Naive thymus-derived CD8-positive, alpha-beta T cell (primary cell): ENCODE results near the gene RPL28. TPM values are rescaled to one million over a fixed set of nuclear protein-coding genes. Genes with fewer than 3 reads are reported as not detected.
A peak's percentile ranks its signal among the peaks of the same experiment; 100 is the strongest.
"Not testable (repeated sequence)": the region's sequence is repeated elsewhere in the genome, so short reads cannot be mapped to it uniquely, and the experiment has no call there.

Source experiments
- ATAC-seq, 2 donors: fragments of 150-1000 bp; cut with Tn5 transposase in 1 of 2; sonication (Bioruptor Pico), chemical (Tn5 transposase) in 1 of 2; 1 replicate in 1 of 2; 2 replicates in 1 of 2; pipeline ENCODE4 v1.10.0; 2021; ENCODE audit warnings: mild to moderate bottlenecking in 2 of 2, moderate library complexity in 2 of 2
- POLR2A ChIA-PET: fragments of 350-600 bp; sonication (Branson Sonifier 250); formaldehyde crosslinking; loops from one replicate; lab custom pipeline; 2021; ENCODE audit warnings: antibody characterized with exemption; lab: Charles Lee
- DNase-seq, 10 donors: peaks; one replicate each; pipeline versions ENCODE4 v3.0.0 to v3.0.0-alpha.2; 2020 to 2022
- H3K27ac Mint-ChIP-seq, 10 donors: one replicate each; pipeline ENCODE4 v1.8.0; 2020 to 2022; ENCODE audit warnings: mild to moderate bottlenecking in 10 of 10, mixed read lengths in 10 of 10, moderate library complexity in 4 of 10, inconsistent platforms in 1 of 10
- H3K27me3 Mint-ChIP-seq, 5 donors: one replicate each; pipeline ENCODE4 v1.8.0; 2021 to 2022; ENCODE audit warnings: mixed read lengths in 5 of 5
- H3K36me3 Mint-ChIP-seq, 3 donors: one replicate each; pipeline ENCODE4 v1.8.0; 2020 to 2022; ENCODE audit warnings: mixed read lengths in 3 of 3, mild to moderate bottlenecking in 2 of 3, inconsistent platforms in 1 of 3
- H3K4me1 Mint-ChIP-seq, 4 donors: one replicate each; pipeline ENCODE4 v1.8.0; 2021 to 2022; ENCODE audit warnings: mixed read lengths in 4 of 4
- H3K4me3 Mint-ChIP-seq, 10 donors: one replicate each; pipeline ENCODE4 v1.8.0; 2020 to 2022; ENCODE audit warnings: mild to moderate bottlenecking in 10 of 10, mixed read lengths in 10 of 10, moderate library complexity in 6 of 10, inconsistent platforms in 1 of 10
- H3K9me3 Mint-ChIP-seq, 9 donors: one replicate each; pipeline ENCODE4 v1.8.0; 2020 to 2022; ENCODE audit warnings: mixed read lengths in 9 of 9, mild to moderate bottlenecking in 3 of 9, inconsistent platforms in 1 of 9, moderate library complexity in 1 of 9
- polyA plus RNA-seq, 3 donors: library from polyadenylated mRNA; unstranded; fragments of 300-500 nt; fragmentation: Illumina TruSeq; gene quantifications; one replicate each; pipeline ENCODE4 v1.2.3, GENCODE V29; 2021
- total RNA-seq, 8 experiments: library from RNA in 2 of 8; stranded (reverse) in 2 of 8; gene quantifications; one replicate each; pipeline ENCODE4 v1.2.3 and lab custom pipeline; 2021 to 2026

Gene RPL28
- total and polyA plus RNA-seq, 5 experiments from 2014 or later, result 559 to 2,995 (median 1,017) TPM

DNA sequence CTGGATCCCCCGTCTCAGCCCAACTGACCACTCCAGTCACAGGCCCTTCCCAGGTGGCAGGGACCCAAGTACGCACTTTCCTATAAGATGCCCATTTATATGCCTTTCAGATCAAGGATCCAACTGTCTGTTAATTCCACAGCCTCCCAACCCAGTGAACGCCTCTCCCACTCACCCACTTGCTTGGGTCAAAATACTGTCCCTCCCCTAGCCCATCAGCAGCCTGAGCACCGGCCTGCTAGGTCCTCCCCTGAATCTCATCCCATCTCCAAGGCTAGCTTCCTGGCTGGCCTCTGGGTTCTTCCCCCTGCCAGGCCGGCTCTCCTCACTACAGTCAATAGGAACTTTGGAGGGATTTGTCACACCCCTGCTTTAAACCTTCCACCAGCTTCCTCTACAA is 19.9 kb downstream of the RPL28 start:
- Mint-ChIP-seq H3K27ac (peak overlapping the region in 8 of 10 donors; percentile 29 to 100 (median 58)), H3K27me3 (peaks cover 0 to 3% (median 0%) of the 10 kb centered on the region in 5 donors), H3K4me3 (peak overlapping the region in 9 of 10 donors; percentile 45 to 98 (median 77)), H3K9me3 (peaks cover 0 to 12% (median 0%) of the 10 kb centered on the region in 9 donors), H3K36me3 (peaks cover 7 to 45% (median 20%) of the 10 kb centered on the region in 3 donors), H3K4me1 (peaks cover 20 to 39% (median 30%) of the 10 kb centered on the region in 4 donors)
- DNase-seq (no peak), ATAC-seq (no peak)
- POLR2A ChIA-PET, result interaction anchor here (0.6 to 10.0 kb wide), 5 partner anchors 17 to 138 kb away, joined by 3 to 181 read pairs (median 6); partner anchors contain the start of genes KMT5C, RPL28 and TMEM238

GRCh38 chr19:55406091-55406825 is 20.5 kb downstream of the RPL28 start:
- POLR2A ChIA-PET, result interaction anchor here (0.6 to 10.0 kb wide), 6 partner anchors 13 to 289 kb away, joined by 3 to 181 read pairs (median 8); partner anchors contain the start of genes KMT5C, PPP1R12C, RPL28 and TMEM238
- H3K4me3 Mint-ChIP-seq, result peak overlapping the region; percentile 57 to 98 (median 77)
- H3K27ac Mint-ChIP-seq, result peak overlapping the region; percentile 56 to 100 (median 82)
- ATAC-seq (no peak), DNase-seq (no peak)
- peaks cover 0 to 3% (median 0%) of the 10 kb centered on the region in 5 donors for H3K27me3 Mint-ChIP-seq
- peaks cover 7 to 40% (median 20%) of the 10 kb centered on the region in 3 donors for H3K36me3 Mint-ChIP-seq
- H3K4me1 Mint-ChIP-seq, result peaks cover 20 to 39% (median 30%) of the 10 kb centered on the region in 4 donors
- H3K9me3 Mint-ChIP-seq, result peaks cover 0 to 12% (median 0%) of the 10 kb centered on the region in 9 donors

DNA sequence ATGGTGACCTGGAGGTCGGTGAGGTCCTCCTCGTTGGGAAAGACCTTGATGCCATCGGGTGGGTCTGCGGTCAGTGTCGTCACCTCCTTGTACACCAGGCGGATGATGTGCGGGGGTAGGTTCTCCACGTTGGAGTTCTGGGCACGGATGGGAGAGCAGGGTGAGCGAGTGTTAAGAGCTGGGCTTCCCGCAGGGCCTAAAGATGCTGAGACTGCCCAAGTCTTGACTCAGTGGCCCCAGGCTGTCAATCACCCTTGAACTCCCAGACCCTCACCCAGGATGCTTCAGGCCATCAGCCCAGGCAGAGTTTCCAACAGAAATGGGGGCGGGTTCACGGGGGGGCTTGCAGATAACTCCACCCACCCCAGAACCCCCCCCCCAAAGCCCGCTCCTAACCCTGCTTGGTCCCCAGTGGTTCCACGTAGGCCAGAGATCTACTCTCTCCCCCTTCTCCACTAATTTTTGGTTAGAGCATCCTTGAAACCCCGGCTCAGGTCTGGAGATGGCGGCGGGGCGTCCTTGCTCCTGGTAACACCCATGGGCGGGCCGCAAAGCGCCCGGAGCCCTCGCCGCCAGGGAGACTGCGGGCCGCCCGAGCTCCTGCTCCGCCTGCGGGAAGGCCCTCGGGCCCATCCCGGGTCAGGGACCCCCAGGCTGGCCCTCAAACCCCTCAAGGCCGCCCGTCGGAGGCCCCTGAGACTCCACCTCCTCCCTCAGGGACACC is 21.3 kb downstream of the RPL28 start:
- H3K27ac Mint-ChIP-seq, result peak overlapping the region; percentile 74 to 100 (median 85)
- H3K4me3 Mint-ChIP-seq, result peak overlapping the region; percentile 73 to 98 (median 80)
- H3K9me3 Mint-ChIP-seq, result peaks cover 0 to 12% (median 0%) of the 10 kb centered on the region in 9 donors
- POLR2A ChIA-PET, result interaction anchor here (1.0 to 10.0 kb wide), 17 partner anchors 8 to 290 kb away, joined by 3 to 181 read pairs (median 6); partner anchors contain the start of genes HSPBP1, KMT5C, PPP1R12C and RPL28
- peaks cover 20 to 39% (median 30%) of the 10 kb centered on the region in 4 donors for H3K4me1 Mint-ChIP-seq
- H3K27me3 Mint-ChIP-seq, result peaks cover 0 to 3% (median 0%) of the 10 kb centered on the region in 5 donors
- H3K36me3 Mint-ChIP-seq, result peaks cover 7 to 36% (median 17%) of the 10 kb centered on the region in 3 donors
- ATAC-seq, result peak in 1 of 2 donors; percentile 0
- peak in 2 of 10 donors; percentile 27 to 71 for DNase-seq

- peak within 1 kb of the TSS; percentile 93 to 100 (median 99) for H3K27ac Mint-ChIP-seq
- ATAC-seq, result peak; percentile 0 to 68
- H3K4me1 Mint-ChIP-seq, result peaks cover 20 to 39% (median 30%) of the 10 kb centered on the region in 4 donors
- peak within 1 kb of the TSS; percentile 88 to 98 (median 94) for H3K4me3 Mint-ChIP-seq
- peaks cover 7 to 31% (median 15%) of the 10 kb centered on the region in 3 donors for H3K36me3 Mint-ChIP-seq
- DNase-seq, H3K27me3 Mint-ChIP-seq: not testable (repeated sequence)
- peaks cover 0 to 12% (median 0%) of the 10 kb centered on the region in 9 donors for H3K9me3 Mint-ChIP-seq
- POLR2A ChIA-PET, result interaction anchor here (0.6 to 10.0 kb wide), 21 partner anchors 9 to 290 kb away, joined by 3 to 181 read pairs (median 6); partner anchors contain the start of genes FIZ1, HSPBP1, KMT5C and PPP1R12C
Observed at GRCh38 chr19:55407550-55407799, 21.7 kb downstream of the RPL28 start, which contains the start of gene UBE2S. TSS of gene UBE2S (minus strand) at chr19:55407788. CDS start at chr19:55407589, 199 bp downstream.

- POLR2A ChIA-PET, result interaction anchor here (0.5 to 10.0 kb wide), 24 partner anchors 9 to 291 kb away, joined by 3 to 181 read pairs (median 6); partner anchors contain the start of genes FIZ1, HSPBP1, KMT5C and PPP1R12C
- Mint-ChIP-seq H3K9me3 (peaks cover 0 to 12% (median 0%) of the 10 kb centered on the region in 9 donors), H3K4me1 (peaks cover 20 to 39% (median 30%) of the 10 kb centered on the region in 4 donors), H3K36me3 (peaks cover 7 to 26% (median 14%) of the 10 kb centered on the region in 3 donors), H3K27ac (peak overlapping the region; percentile 93 to 100 (median 99)), H3K27me3 (peaks cover 0 to 3% (median 0%) of the 10 kb centered on the region in 5 donors), H3K4me3 (peak overlapping the region; percentile 88 to 98 (median 94))
- ATAC-seq (peak; percentile 91 to 92), DNase-seq (peak; percentile 94 to 99 (median 97))
Observed at GRCh38 chr19:55407800-55408532, 22.2 kb downstream of the RPL28 start.

DNA sequence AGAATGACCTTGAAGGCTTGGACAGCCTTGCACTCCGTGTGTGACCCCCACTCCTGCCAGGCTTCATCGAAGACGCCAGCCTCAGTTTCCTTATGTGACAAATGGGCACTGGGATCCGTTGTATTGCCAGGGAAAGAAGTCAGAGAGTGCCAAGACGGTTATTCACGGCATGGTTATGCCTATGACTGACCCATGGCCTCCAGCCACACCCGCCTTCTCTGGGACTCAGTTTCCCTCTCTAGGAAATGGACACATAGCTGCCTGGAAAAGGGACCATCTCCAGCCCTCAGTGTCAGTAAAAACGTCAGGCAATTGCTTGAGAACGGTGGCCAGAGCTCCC is 22.8 kb downstream of the RPL28 start:
- POLR2A ChIA-PET, result interaction anchor here (0.9 to 10.0 kb wide), 7 partner anchors 10 to 246 kb away, joined by 3 to 181 read pairs (median 5); partner anchors contain the start of genes KMT5C, RPL28, TMEM238 and U2AF2
- Mint-ChIP-seq H3K27ac (peak overlapping the region; percentile 93 to 100 (median 99)), H3K9me3 (peaks cover 0 to 12% (median 0%) of the 10 kb centered on the region in 9 donors), H3K4me3 (peak overlapping the region; percentile 88 to 98 (median 94)), H3K36me3 (peaks cover 7 to 21% (median 10%) of the 10 kb centered on the region in 3 donors), H3K27me3 (peaks cover 0 to 3% (median 0%) of the 10 kb centered on the region in 5 donors), H3K4me1 (peaks cover 18 to 37% (median 29%) of the 10 kb centered on the region in 4 donors)
- DNase-seq, result no peak
- ATAC-seq, result no peak

DNA sequence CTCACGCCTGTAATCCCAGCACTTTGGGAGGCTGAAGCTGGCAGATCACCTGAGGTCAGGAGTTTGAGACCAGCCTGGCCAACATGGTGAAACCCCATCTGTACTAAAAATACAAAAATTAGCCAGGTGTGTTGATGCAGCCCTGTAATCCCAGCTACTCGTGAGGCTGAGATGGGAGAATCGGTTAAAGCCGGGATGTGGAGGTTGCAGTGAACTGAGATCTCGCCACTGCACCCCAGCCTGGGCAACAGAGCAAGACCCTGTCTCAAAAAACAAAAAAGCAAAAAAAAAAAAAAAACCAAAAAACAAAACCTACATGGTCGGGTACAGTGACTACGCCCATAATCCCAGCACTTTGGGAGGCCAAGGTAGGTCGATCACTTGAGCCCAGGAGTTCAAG is 23.4 kb downstream of the RPL28 start:
- Mint-ChIP-seq H3K9me3 (peaks cover 0 to 12% (median 0%) of the 10 kb centered on the region in 9 donors), H3K27ac (peak overlapping the region; percentile 52 to 100 (median 98)), H3K4me3 (peak overlapping the region; percentile 31 to 98 (median 92)), H3K4me1 (peaks cover 20 to 32% (median 29%) of the 10 kb centered on the region in 4 donors), H3K36me3 (peaks cover 7 to 15% (median 10%) of the 10 kb centered on the region in 3 donors)
- ATAC-seq, DNase-seq, H3K27me3 Mint-ChIP-seq: not testable (repeated sequence)
- POLR2A ChIA-PET, result interaction anchor here (0.8 to 10.0 kb wide), 6 partner anchors 20 to 245 kb away, joined by 3 to 181 read pairs (median 4); partner anchors contain the start of genes KMT5C, PPP6R1, RPL28 and TMEM238

GRCh38 chr19:55410168-55410567 is 24.4 kb downstream of the RPL28 start:
- POLR2A ChIA-PET, result interaction anchor here (0.6 to 10.0 kb wide), 3 partner anchors 21 to 151 kb away, joined by 3 to 181 read pairs (median 4); partner anchors contain the start of genes PPP6R1, RPL28 and TMEM238
- H3K4me3 Mint-ChIP-seq, result peak overlapping the region in 2 of 10 donors; percentile 9 to 34
- no peak for ATAC-seq

GRCh38 chr19:55418185-55418584 is 32.5 kb downstream of the RPL28 start:
- ATAC-seq (peak; percentile 61 to 80), DNase-seq (peak in 8 of 10 donors; percentile 27 to 80 (median 54))
- POLR2A ChIA-PET, result interaction anchor here (1.1 kb wide), 1 partner anchor 10 kb away, joined by 3 read pairs; the partner anchor contains the start of gene UBE2S
- peaks cover 5 to 28% (median 19%) of the 10 kb centered on the region in 4 donors for H3K4me1 Mint-ChIP-seq
- no peaks in the 10 kb centered on the region for H3K36me3 Mint-ChIP-seq
- peak overlapping the region in 1 of 10 donors; percentile 2 for H3K27ac Mint-ChIP-seq
- H3K4me3 Mint-ChIP-seq, result no peak overlapping the region
- H3K27me3 Mint-ChIP-seq, result peaks cover 0 to 9% (median 0%) of the 10 kb centered on the region in 5 donors
- H3K9me3 Mint-ChIP-seq, result no peaks in the 10 kb centered on the region

More at GRCh38 chr19:55410168-55410567, 24.4 kb downstream of the RPL28 start:
- Mint-ChIP-seq H3K27ac (peak overlapping the region in 3 of 10 donors; percentile 23 to 82 (median 76)), H3K36me3 (peaks cover 7 to 13% (median 10%) of the 10 kb centered on the region in 3 donors), H3K4me1 (peaks cover 20 to 32% (median 29%) of the 10 kb centered on the region in 4 donors), H3K9me3 (peaks cover 0 to 12% (median 0%) of the 10 kb centered on the region in 9 donors), H3K27me3 (peaks cover 0 to 3% (median 0%) of the 10 kb centered on the region in 5 donors)
- DNase-seq, result no peak

- Mint-ChIP-seq H3K27ac (no peak overlapping the region), H3K9me3 (no peaks in the 10 kb centered on the region), H3K27me3 (peaks cover 0 to 9% (median 0%) of the 10 kb centered on the region in 5 donors), H3K4me1 (peaks cover 4 to 28% (median 19%) of the 10 kb centered on the region in 4 donors), H3K4me3 (no peak overlapping the region), H3K36me3 (no peaks in the 10 kb centered on the region)
- no peak for DNase-seq
- POLR2A ChIA-PET, result interaction anchor here (1.8 kb wide), 1 partner anchor 12 kb away, joined by 6 read pairs; the partner anchor contains the start of gene UBE2S
- ATAC-seq, result no peak
Observed at GRCh38 chr19:55419103-55419502, 33.4 kb downstream of the RPL28 start.
